H1 (cell line): Measurements from ENCODE around the gene WDR13. TPM values are rescaled to one million over a fixed set of nuclear protein-coding genes. Genes with fewer than 3 reads are reported as not detected.

Source experiments
- CTCF ChIA-PET: fragments of 300-600 bp; sonication (Branson Sonifier 250); formaldehyde crosslinking; loops from one replicate; lab custom pipeline; 2021; ENCODE audit not compliant: partially characterized antibody; lab: Charles Lee
- POLR2A ChIA-PET: fragments of 300-600 bp; sonication (Branson Sonifier 250); formaldehyde crosslinking; loops from one replicate; lab custom pipeline; 2021; ENCODE audit warnings: inconsistent platforms; ENCODE audit not compliant: partially characterized antibody; lab: Charles Lee
- DNase-seq, 2 experiments: peaks; one replicate each; pipeline versions ENCODE4 v3.0.0 to v3.0.0-alpha.2; 2010 to 2022; ENCODE audit warnings: low spot score in 2 of 2, low read depth in 1 of 2, mixed read lengths in 1 of 2
- FAIRE-seq: peaks from 2 replicates; lab custom pipeline; 2011; peaks lifted over from hg19 to GRCh38; lab: Jason Lieb, UNC
- H2AFZ ChIP-seq: 2 replicates; pipeline ENCODE4 v1.8.1; 2012; ENCODE audit warnings: low read length, inconsistent platforms
- H2AK5ac ChIP-seq: 2 replicates; pipeline ENCODE4 v1.6.1; 2013; ENCODE audit warnings: low read depth, low read length
- H2BK120ac ChIP-seq: replicated peaks from 2 replicates; pipeline ENCODE3; 2013; ENCODE audit warnings: low read depth, low read length, inconsistent platforms
- H2BK12ac ChIP-seq: 2 replicates; pipeline ENCODE4 v1.6.1; 2013; ENCODE audit warnings: low read depth, low read length
- H2BK15ac ChIP-seq: 2 replicates; pipeline ENCODE4 v1.6.1; 2013; ENCODE audit warnings: low read length
- H2BK20ac ChIP-seq: 2 replicates; pipeline ENCODE4 v1.6.1; 2013; ENCODE audit warnings: low read length
- H2BK5ac ChIP-seq: 2 replicates; pipeline ENCODE4 v1.6.1; 2013; ENCODE audit warnings: low read depth, low read length
- H3K14ac ChIP-seq: 2 replicates; pipeline ENCODE4 v1.6.1; 2013; ENCODE audit warnings: inconsistent platforms; ENCODE audit not compliant: insufficient read length
- H3K18ac ChIP-seq: 2 replicates; pipeline ENCODE4 v1.6.1; 2013; ENCODE audit warnings: low read length; ENCODE audit errors: extremely low read depth
- H3K23ac ChIP-seq: 2 replicates; pipeline ENCODE4 v1.6.1; 2013; ENCODE audit warnings: inconsistent platforms; ENCODE audit not compliant: insufficient read length
- H3K23me2 ChIP-seq: 2 replicates; pipeline ENCODE4 v1.6.1; 2013; ENCODE audit warnings: low read depth, low read length
- H3K27ac ChIP-seq: 2 replicates; pipeline ENCODE4 v1.6.1; 2011; ENCODE audit warnings: low read depth, low read length, inconsistent platforms
- H3K27me3 ChIP-seq, 4 experiments: replicated peaks in 1 of 4; 1 replicate in 1 of 4; 2 replicates in 3 of 4; pipeline versions ENCODE4 v1.6.1 to v1.8.1; 2011 to 2013; ENCODE audit warnings: low read length in 3 of 4, mild to moderate bottlenecking in 3 of 4, inconsistent platforms in 2 of 4, mixed read lengths in 2 of 4, moderate library complexity in 1 of 4; ENCODE audit not compliant: control insufficient read depth in 3 of 4, insufficient read depth in 3 of 4; ENCODE audit errors: extremely low read depth in 1 of 4
- H3K36me3 ChIP-seq, 4 experiments: 2 replicates each; pipeline versions ENCODE4 v1.6.1 to v1.8.1; 2011 to 2013; ENCODE audit warnings: mild to moderate bottlenecking in 4 of 4, low read length in 3 of 4, moderate library complexity in 2 of 4, control low read depth in 1 of 4, inconsistent platforms in 1 of 4; ENCODE audit not compliant: insufficient read depth in 4 of 4, control insufficient read depth in 2 of 4
- H3K4ac ChIP-seq: replicated peaks from 2 replicates; pipeline ENCODE3; 2013; ENCODE audit warnings: low read length, low read depth, mixed read lengths, inconsistent platforms; ENCODE audit not compliant: insufficient read length
- H3K4me1 ChIP-seq, 4 experiments: replicated peaks in 1 of 4; 1 replicate in 1 of 4; 2 replicates in 3 of 4; pipeline versions ENCODE4 v1.6.1 to v1.8.1; 2011 to 2013; ENCODE audit warnings: low read length in 3 of 4, inconsistent platforms in 2 of 4, mixed read lengths in 1 of 4; ENCODE audit not compliant: insufficient read depth in 4 of 4, control insufficient read depth in 3 of 4
- H3K4me2 ChIP-seq, 2 experiments: 2 replicates each; pipeline versions ENCODE4 v1.6.1 to v1.8.1; 2011 to 2013; ENCODE audit warnings: low read depth in 2 of 2, low read length in 2 of 2, control low read depth in 1 of 2, inconsistent platforms in 1 of 2, mild to moderate bottlenecking in 1 of 2; ENCODE audit not compliant: insufficient read depth in 1 of 2
- H3K4me3 ChIP-seq, 4 experiments: fragments of 200-600, 300-600 bp in 1 of 4; sonication (generic), shearing (Covaris generic), sonication (Bioruptor Twin) in 1 of 4; 2 replicates each; pipeline versions ENCODE4 v1.5.1 to v1.8.1; 2011 to 2016; ENCODE audit warnings: low read length in 4 of 4, low read depth in 3 of 4, control low read depth in 2 of 4, inconsistent platforms in 2 of 4, mild to moderate bottlenecking in 2 of 4, mixed read lengths in 1 of 4, moderate library complexity in 1 of 4; ENCODE audit not compliant: insufficient read depth in 2 of 4; ENCODE audit errors: extremely low read depth in 1 of 4
- H3K56ac ChIP-seq: replicated peaks from 2 replicates; pipeline ENCODE3; 2013; ENCODE audit warnings: low read depth, mild to moderate bottlenecking, mixed read lengths, low read length, inconsistent platforms; ENCODE audit not compliant: insufficient read length
- H3K79me1 ChIP-seq: 2 replicates; pipeline ENCODE4 v1.6.1; 2013; ENCODE audit warnings: low read depth, low read length, control low read depth
- H3K79me2 ChIP-seq, 2 experiments: 2 replicates each; pipeline versions ENCODE4 v1.6.1 to v1.8.1; 2012 to 2013; ENCODE audit warnings: low read length in 2 of 2, mild to moderate bottlenecking in 2 of 2, inconsistent platforms in 1 of 2; ENCODE audit not compliant: insufficient read depth in 2 of 2, control insufficient read depth in 1 of 2
- H3K9ac ChIP-seq, 4 experiments: replicated peaks in 1 of 4; 1 replicate in 1 of 4; 2 replicates in 3 of 4; pipeline versions ENCODE4 v1.6.1 to v1.8.1; 2011 to 2013; ENCODE audit warnings: low read depth in 3 of 4, low read length in 3 of 4, control low read depth in 2 of 4, mild to moderate bottlenecking in 2 of 4, moderate library complexity in 2 of 4, inconsistent platforms in 1 of 4; ENCODE audit errors: extremely low read depth in 1 of 4
- H3K9me3 ChIP-seq, 2 experiments: 2 replicates each; pipeline versions ENCODE4 v1.6.1 to v1.8.1; 2012 to 2013; ENCODE audit warnings: mild to moderate bottlenecking in 2 of 2, moderate library complexity in 2 of 2, control low read depth in 1 of 2, inconsistent platforms in 1 of 2, low read depth in 1 of 2, low read length in 1 of 2, mixed read lengths in 1 of 2; ENCODE audit not compliant: insufficient read depth in 2 of 2
- H4K20me1 ChIP-seq, 2 experiments: replicated peaks in 1 of 2; 2 replicates each; pipeline versions ENCODE3 to v1.8.1; 2011 to 2013; ENCODE audit warnings: inconsistent platforms in 2 of 2, low read length in 2 of 2, mild to moderate bottlenecking in 1 of 2; ENCODE audit not compliant: insufficient read depth in 2 of 2, control insufficient read depth in 1 of 2
- H4K5ac ChIP-seq: 2 replicates; pipeline ENCODE4 v1.6.1; 2013; ENCODE audit warnings: low read length, low read depth, mixed read lengths, inconsistent platforms; ENCODE audit not compliant: insufficient read length
- H4K8ac ChIP-seq: 2 replicates; pipeline ENCODE4 v1.8.0; 2013; ENCODE audit warnings: mild to moderate bottlenecking, moderate library complexity, low read length, inconsistent platforms; ENCODE audit not compliant: insufficient read depth; ENCODE audit errors: extremely low read depth
- H4K91ac ChIP-seq: replicated peaks from 2 replicates; pipeline ENCODE3; 2013; ENCODE audit warnings: low read length, mixed read lengths, inconsistent platforms; ENCODE audit not compliant: insufficient read length
- CHD1 ChIP-seq: IDR thresholded peaks from 2 replicates; pipeline ENCODE4 v1.6.1; 2012; ENCODE audit warnings: low read depth, low read length, improper control_type of control experiment
- CTBP2 ChIP-seq: IDR thresholded peaks from 2 replicates; pipeline ENCODE4 v1.7.0; 2011; ENCODE audit warnings: borderline replicate concordance, mild to moderate bottlenecking, moderate library complexity, mixed read lengths, low read length; ENCODE audit not compliant: insufficient read depth, insufficient read length
- CTCF ChIP-seq, 3 experiments: IDR thresholded peaks; 1 replicate in 2 of 3; 2 replicates in 1 of 3; pipeline versions ENCODE4 v1.5.1 to v1.6.1; 2011; ENCODE audit warnings: low read length in 3 of 3, mild to moderate bottlenecking in 3 of 3, inconsistent platforms in 2 of 3, low read depth in 1 of 3, moderate library complexity in 1 of 3; ENCODE audit not compliant: insufficient read depth in 1 of 3; ENCODE audit errors: control extremely low read depth in 1 of 3
- EZH2 ChIP-seq: fragments of 200-600 bp; sonication (generic); IDR thresholded peaks from 2 replicates; pipeline ENCODE4 v1.7.1; 2012; ENCODE audit warnings: low read depth, mild to moderate bottlenecking, moderate library complexity, low read length, inconsistent platforms; ENCODE audit not compliant: severe bottlenecking
- NRF1 ChIP-seq: IDR thresholded peaks from 2 replicates; pipeline ENCODE4 v1.6.1; 2011; ENCODE audit warnings: mild to moderate bottlenecking, low read depth, low read length, improper control_type of control experiment
- POU5F1 ChIP-seq: IDR thresholded peaks from 2 replicates; pipeline ENCODE4 v1.6.1; 2011; ENCODE audit warnings: low read depth, mild to moderate bottlenecking, low read length, moderate library complexity
- SIN3A ChIP-seq, 2 experiments: IDR thresholded peaks in 1 of 2; conservative IDR thresholded peaks in 1 of 2; 2 replicates each; pipeline ENCODE4 v1.6.1; 2011 to 2012; ENCODE audit warnings: low read length in 2 of 2, improper control_type of control experiment in 1 of 2, low read depth in 1 of 2, mild to moderate bottlenecking in 1 of 2
- SIX5 ChIP-seq: IDR thresholded peaks from 2 replicates; pipeline ENCODE4 v1.6.1; 2011; ENCODE audit warnings: mild to moderate bottlenecking, low read depth, low read length
- SRF ChIP-seq: IDR thresholded peaks from 2 replicates; pipeline ENCODE4 v1.6.1; 2011; ENCODE audit warnings: mild to moderate bottlenecking, low read depth, low read length, moderate library complexity
- TBP ChIP-seq: IDR thresholded peaks from 2 replicates; pipeline ENCODE4 v1.6.1; 2011; ENCODE audit warnings: low read depth, low read length, improper control_type of control experiment
- YY1 ChIP-seq: IDR thresholded peaks from 2 replicates; pipeline ENCODE4 v1.6.1; 2011; ENCODE audit warnings: low read depth, mild to moderate bottlenecking, low read length
- ZNF274 ChIP-seq: IDR thresholded peaks from 2 replicates; pipeline ENCODE4 v1.7.0; 2012; ENCODE audit warnings: low read length, borderline replicate concordance; ENCODE audit errors: extremely low read depth
- WGBS, 2 experiments: shearing (Covaris generic) in 1 of 2; methylation state at CpG; one replicate each; pipeline versions ENCODE4 v1.1.6 to v1.1.7; 2013 to 2015; ENCODE audit warnings: low lambda C conversion rate in 2 of 2, mixed read lengths in 2 of 2, inconsistent platforms in 1 of 2, low coverage in 1 of 2, missing lambda C conversion rate in 1 of 2; ENCODE audit not compliant: insufficient replicate concordance in 2 of 2, insufficient coverage in 1 of 2, insufficient read length in 1 of 2; ENCODE audit errors: extremely low coverage in 1 of 2, missing lambda C conversion rate in 1 of 2; 5-methylcytosine and 5-hydroxymethylcytosine counted together
- polyA plus RNA-seq, 7 experiments: library from polyadenylated mRNA; depleted of rRNA in 3 of 7; stranded (reverse) in 5 of 7; unstranded in 2 of 7; fragments of >200 nt in 5 of 7; fragments of 200-250 nt in 2 of 7; gene quantifications; 1 replicate in 5 of 7; 2 replicates in 1 of 7; 4 replicates in 1 of 7; pipeline versions ENCODE4 v1.2.1 to v1.2.3, GENCODE V29; 2011 to 2013; ENCODE audit warnings: missing spikeins in 2 of 7, mixed read lengths in 2 of 7
- total RNA-seq: library from RNA; stranded (reverse); fragmentation: NEBNext Ultra II Directional; extraction: Animal tissue kit (Norgen Biotek cat#: 25700); gene quantifications from 2 replicates; pipeline ENCODE4 v1.2.1, GENCODE V29; 2021

The WDR13 gene
- total and polyA plus RNA-seq, 2 of the 8 experiments (the other 6 are each of a cell fraction or from before 2014, with no cell fraction given), result 19.4 to 46.3 TPM

DNA sequence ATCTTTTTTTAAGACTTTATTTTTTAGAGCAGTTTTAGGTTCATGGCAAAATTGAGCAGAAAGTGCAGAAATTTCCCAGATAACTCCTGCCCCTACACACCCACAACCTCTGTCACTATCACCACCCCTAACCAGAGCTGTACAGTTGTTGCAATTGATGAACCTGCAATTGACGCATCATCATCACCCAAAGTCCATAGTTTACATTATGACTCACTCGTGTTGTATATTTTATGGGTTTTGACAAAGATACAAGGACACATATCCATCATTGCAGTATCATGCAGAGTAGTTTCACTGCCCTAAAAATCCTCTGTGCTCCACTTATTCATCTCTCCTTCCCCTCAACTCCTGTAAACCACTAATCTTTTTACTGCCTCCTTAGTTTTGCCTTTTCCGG, 51.8 kb downstream of the WDR13 start:
- no peak overlapping the region for H3K27ac ChIP-seq
- 82% methylated on average over 3 of the region's 3 CpGs; no CpG with 5 or more reads in 1 of the 2 experiments for WGBS, 2 experiments
- TF ChIP-seq ZNF274 (no peak), YY1 (no peak), POU5F1 (no peak), TBP (no peak), CTBP2 (no peak), EZH2 (no peak), CTCF (IDR thresholded peaks at IDR 0.05; ENCODE audit: control extremely low read depth in 1 of 3, insufficient read depth in 1 of 3, low read depth in 1 of 3, low read length in 3 of 3) (no peak), SIX5 (no peak), NRF1 (no peak), SIN3A (conservative IDR thresholded peaks at IDR 0.05 in 1 of 2, IDR thresholded peaks at IDR 0.05 in 1 of 2; ENCODE audit: low read depth in 1 of 2, low read length in 2 of 2) (no peak), CHD1 (no peak), SRF (no peak)

More for the DNA sequence above, 51.8 kb downstream of the WDR13 start:
- H3K79me1 ChIP-seq, result no peaks in the 10 kb centered on the region
- no peak overlapping the region for H3K9ac ChIP-seq
- H2BK5ac ChIP-seq, result no peak overlapping the region
- no peak overlapping the region for H2BK12ac ChIP-seq
- ChIA-PET POLR2A (interaction anchor here (1.1 to 1.6 kb wide), 4 partner anchors 49 to 279 kb away, joined by 3 to 4 read pairs (median 3); partner anchors contain the start of gene SLC35A2), CTCF (interaction anchor here (0.6 to 1.5 kb wide), 2 partner anchors 51 to 1228 kb away, joined by 3 to 4 read pairs; no protein-coding TSS in a partner anchor)
- H3K27me3 ChIP-seq, result no peaks in the 10 kb centered on the region
- H4K5ac ChIP-seq, result no peak overlapping the region
- H2BK120ac ChIP-seq, result no peak overlapping the region
- no peaks in the 10 kb centered on the region for H4K20me1 ChIP-seq
- no peak overlapping the region for H4K91ac ChIP-seq
- H3K4ac ChIP-seq, result no peak overlapping the region
- H2BK20ac ChIP-seq, result no peak overlapping the region
- no peak overlapping the region for H3K4me3 ChIP-seq
- no peak overlapping the region for H3K14ac ChIP-seq
- no peak overlapping the region for H2AFZ ChIP-seq
- H3K23ac ChIP-seq, result no peak overlapping the region
- DNase-seq (no peak), FAIRE-seq (no peak)
- H3K23me2 ChIP-seq, result no peaks in the 10 kb centered on the region
- no peaks in the 10 kb centered on the region for H3K79me2 ChIP-seq
- H3K36me3 ChIP-seq, result no peaks in the 10 kb centered on the region
- no peak overlapping the region for H3K4me2 ChIP-seq
- H3K18ac ChIP-seq, result no peak overlapping the region
- peaks cover 0 to 3% (median 1%) of the 10 kb centered on the region in 4 experiments; a peak in 5 of 7 replicates for H3K4me1 ChIP-seq
- H2AK5ac ChIP-seq, result no peak overlapping the region
- H3K56ac ChIP-seq, result no peak overlapping the region
- H2BK15ac ChIP-seq, result no peak overlapping the region
- H4K8ac ChIP-seq, result no peak overlapping the region
- no peaks in the 10 kb centered on the region for H3K9me3 ChIP-seq
